ENCODE measurements around the gene INO80E. TPM values are rescaled to one million over a fixed set of nuclear protein-coding genes. Genes with fewer than 3 reads are reported as not detected.

The INO80E gene
- total RNA-seq, 1 experiment from 2014 or later = 104 TPM

DNA sequence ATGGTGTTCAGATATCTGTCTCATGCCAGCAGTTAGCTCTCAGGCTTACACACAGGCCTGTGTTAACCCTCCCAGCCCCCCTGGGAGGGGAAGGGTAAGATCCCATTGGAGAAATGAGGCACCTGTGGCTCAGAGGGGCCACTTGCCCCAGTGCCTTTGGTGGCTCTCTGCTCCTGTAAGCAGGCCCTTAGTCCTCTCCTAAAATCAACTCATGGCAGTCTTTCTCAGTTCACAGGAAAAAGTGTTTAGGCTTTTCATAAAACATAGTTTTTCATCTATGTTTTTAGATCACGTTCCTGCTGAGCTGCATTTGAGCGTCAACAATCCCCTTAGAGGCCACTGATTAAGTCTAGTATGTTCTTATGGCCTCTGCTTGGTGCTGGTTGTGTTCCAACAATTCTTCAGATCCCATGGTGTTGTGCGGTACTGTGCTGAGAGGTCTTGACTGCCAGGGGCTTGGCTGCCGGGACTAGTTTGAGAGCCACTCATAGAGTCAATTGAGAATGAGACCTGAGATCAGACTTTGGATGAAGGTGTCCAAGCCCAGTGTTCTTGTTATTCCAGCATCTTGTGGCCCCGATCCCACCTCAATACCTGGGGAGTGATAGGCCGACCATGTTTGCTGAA is 11.8 kb upstream of the INO80E start:
- in situ Hi-C loops (cut with HindIII; ENCODE audit: low pct_unique_long_range_greater_than_20kb, low sequenced_read_pairs) = no loop called here
- CTCF ChIA-PET = no interaction called here
- POLR2A ChIA-PET = no interaction called here
- Histone ChIP-seq H3K36me3 (ENCODE audit: control insufficient read depth, insufficient read depth, low read length) (peaks cover 31% of the 10 kb centered on the region), H3K4me1 (ENCODE audit: control insufficient read depth, insufficient read depth, low read length) (no peaks in the 10 kb centered on the region), H3K27ac (ENCODE audit: low read length) (no peak overlapping the region), H3K9me3 (ENCODE audit: control insufficient read depth, insufficient read depth, low read depth, low read length) (no peaks in the 10 kb centered on the region), H3K27me3 (ENCODE audit: control insufficient read depth, insufficient read depth, low read length) (no peaks in the 10 kb centered on the region), H3K4me3 (ENCODE audit: low read depth in 2 of 2, low read length in 2 of 2) (no peak overlapping the region)
- no peak for ATAC-seq
- DNase-seq (ENCODE audit: low read depth, low spot score) = no peak
- no TSS peak for BruUV-seq (replicated peaks)
- TF ChIP-seq TCF7L2 (IDR thresholded peaks at IDR 0.05; ENCODE audit: low read depth, low read length) = no peak
- TF ChIP-seq, protein P1, sequence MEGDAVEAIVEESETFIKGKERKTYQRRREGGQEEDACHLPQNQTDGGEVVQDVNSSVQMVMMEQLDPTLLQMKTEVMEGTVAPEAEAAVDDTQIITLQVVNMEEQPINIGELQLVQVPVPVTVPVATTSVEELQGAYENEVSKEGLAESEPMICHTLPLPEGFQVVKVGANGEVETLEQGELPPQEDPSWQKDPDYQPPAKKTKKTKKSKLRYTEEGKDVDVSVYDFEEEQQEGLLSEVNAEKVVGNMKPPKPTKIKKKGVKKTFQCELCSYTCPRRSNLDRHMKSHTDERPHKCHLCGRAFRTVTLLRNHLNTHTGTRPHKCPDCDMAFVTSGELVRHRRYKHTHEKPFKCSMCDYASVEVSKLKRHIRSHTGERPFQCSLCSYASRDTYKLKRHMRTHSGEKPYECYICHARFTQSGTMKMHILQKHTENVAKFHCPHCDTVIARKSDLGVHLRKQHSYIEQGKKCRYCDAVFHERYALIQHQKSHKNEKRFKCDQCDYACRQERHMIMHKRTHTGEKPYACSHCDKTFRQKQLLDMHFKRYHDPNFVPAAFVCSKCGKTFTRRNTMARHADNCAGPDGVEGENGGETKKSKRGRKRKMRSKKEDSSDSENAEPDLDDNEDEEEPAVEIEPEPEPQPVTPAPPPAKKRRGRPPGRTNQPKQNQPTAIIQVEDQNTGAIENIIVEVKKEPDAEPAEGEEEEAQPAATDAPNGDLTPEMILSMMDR (IDR thresholded peaks at IDR 0.05) = no peak
- TF ChIP-seq, protein P2, sequence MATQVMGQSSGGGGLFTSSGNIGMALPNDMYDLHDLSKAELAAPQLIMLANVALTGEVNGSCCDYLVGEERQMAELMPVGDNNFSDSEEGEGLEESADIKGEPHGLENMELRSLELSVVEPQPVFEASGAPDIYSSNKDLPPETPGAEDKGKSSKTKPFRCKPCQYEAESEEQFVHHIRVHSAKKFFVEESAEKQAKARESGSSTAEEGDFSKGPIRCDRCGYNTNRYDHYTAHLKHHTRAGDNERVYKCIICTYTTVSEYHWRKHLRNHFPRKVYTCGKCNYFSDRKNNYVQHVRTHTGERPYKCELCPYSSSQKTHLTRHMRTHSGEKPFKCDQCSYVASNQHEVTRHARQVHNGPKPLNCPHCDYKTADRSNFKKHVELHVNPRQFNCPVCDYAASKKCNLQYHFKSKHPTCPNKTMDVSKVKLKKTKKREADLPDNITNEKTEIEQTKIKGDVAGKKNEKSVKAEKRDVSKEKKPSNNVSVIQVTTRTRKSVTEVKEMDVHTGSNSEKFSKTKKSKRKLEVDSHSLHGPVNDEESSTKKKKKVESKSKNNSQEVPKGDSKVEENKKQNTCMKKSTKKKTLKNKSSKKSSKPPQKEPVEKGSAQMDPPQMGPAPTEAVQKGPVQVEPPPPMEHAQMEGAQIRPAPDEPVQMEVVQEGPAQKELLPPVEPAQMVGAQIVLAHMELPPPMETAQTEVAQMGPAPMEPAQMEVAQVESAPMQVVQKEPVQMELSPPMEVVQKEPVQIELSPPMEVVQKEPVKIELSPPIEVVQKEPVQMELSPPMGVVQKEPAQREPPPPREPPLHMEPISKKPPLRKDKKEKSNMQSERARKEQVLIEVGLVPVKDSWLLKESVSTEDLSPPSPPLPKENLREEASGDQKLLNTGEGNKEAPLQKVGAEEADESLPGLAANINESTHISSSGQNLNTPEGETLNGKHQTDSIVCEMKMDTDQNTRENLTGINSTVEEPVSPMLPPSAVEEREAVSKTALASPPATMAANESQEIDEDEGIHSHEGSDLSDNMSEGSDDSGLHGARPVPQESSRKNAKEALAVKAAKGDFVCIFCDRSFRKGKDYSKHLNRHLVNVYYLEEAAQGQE (IDR thresholded peaks at IDR 0.05; ENCODE audit: insufficient read depth in 1 of 2, low read depth in 2 of 2, low read length in 1 of 2) = no peak
- TF ChIP-seq SIN3A (IDR thresholded peaks at IDR 0.05; ENCODE audit: borderline replicate concordance, insufficient read depth, low read depth, low read length) = no peak
- TF ChIP-seq POLR2AphosphoS5 (IDR thresholded peaks at IDR 0.05; ENCODE audit: low read depth, low read length) = no peak
- intact Hi-C loops (cut with micrococcal nuclease; ENCODE audit: unreplicated experiment) = no loop called here

DNA sequence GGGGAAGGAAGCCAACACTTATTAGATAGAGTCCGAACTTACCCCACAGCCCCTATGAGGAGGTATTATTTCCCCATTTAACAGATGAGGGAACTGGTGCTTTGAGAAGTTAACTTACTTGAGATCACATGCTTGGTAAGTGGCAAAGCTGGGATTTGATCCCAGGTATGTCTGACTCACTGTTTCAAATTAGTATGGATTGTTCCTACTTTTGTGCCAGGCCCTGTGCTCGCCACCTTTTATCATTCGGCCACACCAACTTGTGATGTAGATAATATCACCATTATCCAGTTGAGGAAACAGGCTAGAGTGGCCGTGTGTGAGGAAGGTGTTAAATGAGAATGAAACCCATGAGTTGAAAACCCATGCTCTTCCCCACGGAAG is 11.3 kb upstream of the INO80E start:
- no peak for TF ChIP-seq POLR2AphosphoS5 (IDR thresholded peaks at IDR 0.05; ENCODE audit: low read depth, low read length)
- no peak for TF ChIP-seq TCF7L2 (IDR thresholded peaks at IDR 0.05; ENCODE audit: low read depth, low read length)
- TF ChIP-seq, protein P1 (IDR thresholded peaks at IDR 0.05) = no peak
- TF ChIP-seq, protein P2 (IDR thresholded peaks at IDR 0.05; ENCODE audit: insufficient read depth in 1 of 2, low read depth in 2 of 2, low read length in 1 of 2) = no peak
- no peak for TF ChIP-seq SIN3A (IDR thresholded peaks at IDR 0.05; ENCODE audit: borderline replicate concordance, insufficient read depth, low read depth, low read length)
- POLR2A ChIA-PET = no interaction called here
- peaks cover 29% of the 10 kb centered on the region for H3K36me3 ChIP-seq (ENCODE audit: control insufficient read depth, insufficient read depth, low read length)
- intact Hi-C loops (cut with micrococcal nuclease; ENCODE audit: unreplicated experiment) (no loop called here), in situ Hi-C loops (cut with HindIII; ENCODE audit: low pct_unique_long_range_greater_than_20kb, low sequenced_read_pairs) (no loop called here)
- CTCF ChIA-PET = no interaction called here
- no peak overlapping the region for H3K27ac ChIP-seq (ENCODE audit: low read length)
- no peak for ATAC-seq
- DNase-seq (ENCODE audit: low read depth, low spot score) = no peak
- H3K4me3 ChIP-seq (ENCODE audit: low read depth in 2 of 2, low read length in 2 of 2) = no peak overlapping the region
- H3K4me1 ChIP-seq (ENCODE audit: control insufficient read depth, insufficient read depth, low read length) = no peaks in the 10 kb centered on the region
- no peaks in the 10 kb centered on the region for H3K27me3 ChIP-seq (ENCODE audit: control insufficient read depth, insufficient read depth, low read length)
- no peaks in the 10 kb centered on the region for H3K9me3 ChIP-seq (ENCODE audit: control insufficient read depth, insufficient read depth, low read depth, low read length)
- no TSS peak for BruUV-seq (replicated peaks)
